NCI-H345 (cell line): ENCODE measurements around the gene PIP4K2A.
A peak's percentile ranks its signal among the peaks of the same experiment; 100 is the strongest.
"Not testable (repeated sequence)": the region's sequence is repeated elsewhere in the genome, so short reads cannot be mapped to it uniquely, and the experiment has no call there.

ENCODE experiments used
- DNase-seq: peaks from one replicate; lab custom pipeline; 2025; lab: John Stamatoyannopoulos, UW

PIP4K2A gene

DNA sequence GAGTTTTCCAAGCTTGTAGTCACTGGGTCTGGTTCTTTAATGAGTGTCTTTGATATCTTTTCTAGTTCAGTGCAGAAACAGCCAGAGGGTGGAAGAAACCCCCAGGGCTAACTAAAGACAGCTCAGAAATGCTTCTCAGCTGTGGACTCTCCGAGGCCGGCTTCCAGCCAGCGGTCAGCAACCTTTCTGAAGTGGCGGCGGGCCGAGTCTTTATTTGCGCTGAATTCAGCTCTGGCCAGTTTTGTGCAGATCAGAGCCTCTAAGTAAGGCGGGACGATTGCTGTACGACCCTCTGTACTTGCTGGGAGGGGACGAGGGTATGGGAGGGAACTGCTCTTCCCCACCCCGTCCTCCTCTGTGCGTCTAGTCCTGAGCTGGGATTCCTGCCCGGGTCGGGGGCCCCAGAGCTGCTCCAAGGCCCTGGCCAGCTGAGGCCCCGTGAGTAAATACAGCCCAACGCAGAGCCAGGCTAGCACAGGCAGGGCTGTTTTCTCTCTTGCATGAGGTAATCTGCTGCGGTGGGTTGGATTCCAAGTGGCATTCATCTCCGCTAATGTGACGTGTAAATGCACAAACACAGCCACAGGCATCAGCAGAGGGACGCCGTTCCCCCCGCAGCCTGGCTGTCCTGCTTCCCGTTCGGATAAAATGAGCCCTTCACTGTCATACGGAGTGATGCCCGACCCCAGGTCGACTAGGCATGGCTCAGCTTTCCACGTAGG, 159.8 kb downstream of the PIP4K2A start:
- peak; percentile 70 for DNase-seq

DNA sequence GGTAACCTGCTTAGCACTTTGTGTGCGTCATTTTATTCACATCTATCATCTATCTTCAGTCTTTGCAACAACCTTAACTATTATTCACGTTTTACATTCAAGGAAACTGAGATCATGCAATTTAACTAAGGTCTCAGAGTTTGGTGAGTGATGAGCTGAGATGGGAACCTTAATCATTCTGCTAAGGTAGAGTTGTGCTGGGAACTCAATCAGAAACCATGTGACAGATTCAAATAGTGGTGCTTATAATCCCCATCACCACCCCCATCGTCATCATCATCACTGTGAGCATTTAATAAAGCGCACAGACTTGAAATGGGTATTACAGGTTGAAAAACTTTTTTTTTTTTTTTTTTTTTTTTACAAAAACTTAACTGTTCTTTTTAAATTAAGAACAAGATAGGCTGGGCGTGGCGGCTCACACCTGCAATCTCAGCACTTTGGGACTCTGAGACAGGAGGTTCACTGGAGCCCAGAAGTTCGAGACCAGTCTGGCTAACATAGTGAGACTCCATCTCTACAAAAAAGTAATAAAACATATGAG, 160.9 kb downstream of the PIP4K2A start:
- DNase-seq, result no peak

DNA sequence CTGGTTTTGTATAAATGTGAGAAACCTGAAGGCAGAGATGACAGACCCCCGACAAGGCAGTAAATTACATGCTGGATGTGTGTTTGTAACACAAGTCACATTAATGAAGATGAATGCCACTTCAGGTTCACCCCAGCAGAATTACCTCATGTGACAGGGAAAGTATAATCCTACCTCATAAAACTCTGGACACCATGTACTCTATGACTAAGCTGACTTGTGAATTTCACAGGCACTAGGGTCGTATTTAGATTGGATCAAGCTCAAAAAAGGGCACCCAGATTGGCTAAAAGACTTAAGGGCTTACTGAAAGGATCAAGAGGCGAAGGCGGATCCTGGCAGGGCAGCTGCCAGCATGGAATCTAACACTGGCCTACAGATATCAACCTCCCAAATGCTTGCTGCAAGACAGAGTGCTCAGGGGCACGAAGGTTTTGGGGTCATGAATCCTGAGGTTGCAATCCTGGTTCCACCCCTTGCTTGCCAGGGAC, 161.4 kb downstream of the PIP4K2A start:
- no peak for DNase-seq

GRCh38 chr10:22551681-22552365, 162.6 kb downstream of the PIP4K2A start:
- DNase-seq, result no peak

GRCh38 chr10:22550732-22551131, 163.6 kb downstream of the PIP4K2A start:
- DNase-seq, result peak; percentile 43

DNA sequence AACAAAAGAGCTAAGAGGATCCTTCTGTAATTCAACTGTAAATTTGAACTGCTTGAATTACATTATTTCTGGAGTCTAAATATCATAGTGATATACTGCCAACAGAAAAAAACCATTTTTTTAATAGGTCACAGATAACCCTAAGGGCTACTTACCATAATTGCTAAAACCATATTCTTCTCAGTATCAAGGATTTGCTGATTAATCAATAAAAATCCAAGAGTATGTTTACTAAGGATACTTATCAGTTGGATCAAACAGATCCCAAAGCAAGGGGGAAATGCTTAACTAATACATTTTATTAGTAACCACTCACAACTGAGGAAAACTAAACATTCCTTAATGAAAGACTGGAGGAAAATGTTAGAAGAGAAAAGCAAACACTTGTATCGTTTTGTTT, 166.0 kb downstream of the PIP4K2A start:
- no peak for DNase-seq

DNA sequence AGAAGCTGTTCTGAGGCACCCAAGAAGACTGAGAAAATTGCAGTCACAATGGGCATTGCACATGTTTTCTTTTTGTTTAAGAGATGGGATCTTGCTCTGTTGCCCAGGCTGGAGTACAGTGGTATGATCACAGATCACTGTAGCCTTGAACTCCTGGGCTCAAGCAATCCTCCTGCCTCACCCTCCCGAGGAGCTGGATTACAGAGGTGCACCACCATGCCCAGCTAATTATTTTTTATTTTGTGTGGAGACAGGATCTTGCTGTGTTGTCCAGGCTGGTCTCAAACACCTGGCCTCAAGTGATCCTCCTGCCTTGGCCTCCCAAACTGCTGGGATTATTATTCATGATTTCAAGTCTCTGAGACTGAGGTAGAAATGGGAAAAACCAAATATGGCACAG, 168.7 kb downstream of the PIP4K2A start:
- no peak for DNase-seq

DNA sequence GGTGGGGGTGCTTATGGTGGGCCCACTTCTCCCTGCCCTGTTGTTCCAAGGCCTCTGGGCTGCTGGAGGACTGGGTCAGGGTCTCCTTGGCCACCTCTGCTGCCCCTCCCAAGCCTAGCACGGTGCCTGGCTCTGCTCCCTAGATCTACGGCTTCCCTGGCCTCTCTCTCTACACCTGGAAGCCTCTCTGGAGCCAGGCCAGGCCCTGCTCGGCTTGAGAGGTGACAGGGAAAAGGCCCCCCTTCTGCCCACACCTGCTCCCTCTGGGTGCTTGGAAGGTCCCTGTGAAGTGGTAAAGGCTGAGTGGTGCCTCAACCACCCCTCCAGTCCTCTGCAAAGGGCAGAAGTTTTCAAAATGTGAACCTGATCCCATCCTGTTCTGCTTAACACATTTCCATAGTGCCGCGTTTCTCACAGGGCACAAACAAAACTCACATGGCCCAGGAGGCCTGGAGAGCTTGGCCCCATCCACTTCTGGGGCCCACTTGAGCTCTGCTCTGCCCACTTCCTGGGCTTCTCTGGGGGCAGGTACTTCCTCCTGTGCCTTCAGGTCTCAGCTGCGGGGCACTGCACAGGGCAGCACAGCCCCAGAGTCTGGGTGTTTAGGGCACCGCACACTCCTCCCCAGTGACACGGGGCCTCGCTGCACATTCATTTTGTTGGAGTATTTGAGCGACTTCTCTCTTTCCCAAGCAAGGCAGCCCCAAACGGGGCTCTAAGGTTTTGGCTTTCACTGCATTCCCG, 169.9 kb downstream of the PIP4K2A start:
- DNase-seq, result no peak

DNA sequence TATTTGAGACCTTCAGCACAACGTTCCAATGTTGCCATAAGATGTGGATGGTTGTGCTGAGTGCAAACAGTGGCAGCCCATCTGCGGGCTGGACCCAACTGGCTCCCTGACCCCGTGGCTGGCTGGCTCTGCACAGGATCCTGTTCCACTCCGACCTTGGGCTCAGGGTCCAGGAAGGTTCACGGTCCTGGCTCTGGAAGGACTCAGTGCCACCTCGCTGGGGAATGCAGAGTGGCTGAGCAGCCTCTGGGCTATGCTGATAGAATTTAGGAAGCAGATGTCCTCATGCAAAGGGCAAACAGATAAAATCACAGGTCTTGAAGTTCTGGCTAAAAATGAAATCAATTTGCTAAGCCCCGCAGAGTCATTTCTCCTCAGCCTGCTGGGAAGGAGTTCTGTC, 171.6 kb downstream of the PIP4K2A start:
- no peak for DNase-seq

- no peak for DNase-seq
Measured at GRCh38 chr10:22541900-22542299, 172.5 kb downstream of the PIP4K2A start.

DNA sequence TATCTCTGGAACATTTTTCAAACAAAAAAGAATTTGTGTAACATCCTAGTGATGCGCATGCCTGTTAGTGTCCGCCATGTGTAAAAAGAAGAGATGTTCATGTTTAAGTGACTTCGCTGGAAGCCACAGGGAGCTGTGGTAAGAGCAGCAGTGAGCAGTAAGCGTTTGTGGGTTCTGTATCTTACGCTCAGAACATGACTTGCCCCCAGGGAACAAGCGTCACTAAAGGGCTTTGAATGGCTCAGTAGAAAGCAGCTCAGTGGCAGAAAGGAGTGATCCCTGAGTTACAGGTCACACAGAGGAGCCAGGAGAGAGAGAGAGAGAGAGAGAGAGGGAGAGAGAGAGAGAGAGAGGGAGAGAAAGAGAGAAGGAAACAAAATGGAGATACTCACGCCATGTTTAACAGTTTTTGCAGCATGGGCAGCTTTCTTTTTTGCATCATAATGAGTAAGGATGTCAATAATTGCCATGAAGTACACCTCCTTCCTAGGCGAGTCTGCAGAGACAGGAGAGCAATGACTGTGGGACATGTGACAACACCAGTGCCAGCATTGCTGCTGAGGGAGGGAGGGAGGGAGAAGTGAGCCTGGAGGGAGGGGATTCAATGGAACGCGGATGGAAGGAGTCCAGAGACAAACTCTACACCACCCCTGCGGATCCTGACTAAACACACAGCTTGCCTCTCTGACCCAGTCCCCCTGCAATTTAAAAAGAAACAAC, 174.6 kb downstream of the PIP4K2A start:
- DNase-seq, result no peak

DNA sequence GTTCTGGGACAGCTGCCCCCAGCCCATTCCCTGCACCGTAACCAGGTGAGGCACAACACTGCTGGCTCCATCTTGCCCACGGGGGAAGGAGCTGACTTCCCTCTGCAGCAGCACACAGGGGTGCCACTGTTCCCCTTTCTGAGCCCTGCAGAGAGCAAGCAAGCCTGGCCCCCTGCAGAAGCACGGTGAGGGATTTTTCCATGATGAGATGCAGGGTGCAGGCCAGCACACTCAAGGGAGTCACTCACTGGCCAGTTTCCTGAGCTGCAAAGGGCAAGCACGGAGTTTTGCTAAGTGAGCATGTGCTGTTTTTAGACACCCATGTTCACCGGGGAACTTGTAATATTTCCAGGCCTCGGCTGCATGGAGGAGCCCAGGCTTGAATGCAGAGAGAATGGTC, 176.6 kb downstream of the PIP4K2A start:
- DNase-seq, result no peak

- DNase-seq, result no peak
Measured at GRCh38 chr10:22536620-22537019, 177.8 kb downstream of the PIP4K2A start.

GRCh38 chr10:22534849-22535604, 179.4 kb downstream of the PIP4K2A start:
- no peak for DNase-seq

DNA sequence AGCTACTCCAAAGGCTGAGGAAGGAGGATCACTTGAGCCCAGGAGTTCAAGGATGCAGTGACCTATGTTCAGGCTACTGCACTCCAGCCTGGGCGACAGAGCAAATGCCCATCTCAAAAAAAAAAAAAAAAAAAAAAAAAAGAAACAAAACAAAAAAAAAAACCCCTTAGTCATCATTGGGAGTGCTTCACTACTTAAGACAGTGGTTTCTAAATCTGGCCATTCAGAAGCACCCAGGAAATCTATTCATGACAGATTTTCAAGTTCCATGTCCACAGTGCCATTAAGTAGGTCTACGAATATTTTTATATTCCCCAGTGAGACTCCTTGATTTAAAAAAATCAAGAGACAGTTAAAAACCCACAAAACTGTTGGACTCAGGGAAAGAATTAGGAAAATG, 182.9 kb downstream of the PIP4K2A start:
- DNase-seq, result no peak

GRCh38 chr10:22531008-22531407, 183.4 kb downstream of the PIP4K2A start:
- no peak for DNase-seq

DNA sequence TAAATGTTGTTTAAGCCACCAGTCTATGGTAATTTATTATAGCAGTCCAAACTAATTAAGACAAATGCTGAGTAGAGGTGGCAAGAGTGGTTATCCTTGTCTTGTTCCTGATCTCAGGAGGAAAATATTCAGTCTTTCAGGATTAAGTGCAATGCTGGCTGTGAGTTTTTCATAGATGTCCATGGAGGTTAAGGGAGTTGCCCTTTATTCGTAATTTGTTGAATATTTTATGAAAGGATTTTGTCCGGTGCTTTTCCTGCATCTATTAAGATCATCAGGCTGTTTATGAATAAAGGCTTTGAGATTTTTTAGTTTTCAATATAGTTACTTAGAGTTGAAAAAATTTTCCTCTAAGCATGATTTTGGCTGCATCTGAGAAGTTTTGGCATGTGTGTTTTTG, 186.9 kb downstream of the PIP4K2A start:
- DNase-seq, result no peak

DNA sequence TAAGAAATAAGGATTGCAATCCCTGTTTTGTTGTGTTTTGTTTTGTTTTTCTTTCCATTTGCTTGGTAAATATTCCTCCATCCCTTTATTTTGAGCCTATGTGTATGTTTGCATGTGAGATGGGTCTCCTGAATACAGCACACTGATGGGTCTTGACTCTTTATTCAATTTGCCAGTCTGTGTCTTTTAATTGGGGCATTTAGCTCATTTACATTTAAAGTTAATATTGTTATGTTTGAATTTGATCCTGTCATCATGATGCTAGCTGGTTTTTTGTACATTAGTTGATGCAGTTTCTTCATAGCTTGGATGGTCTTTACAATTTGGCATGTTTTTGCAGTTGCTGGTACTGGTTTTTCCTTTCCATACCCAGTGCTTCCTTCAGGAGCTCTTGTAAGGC, 190.0 kb downstream of the PIP4K2A start:
- DNase-seq, result not testable (repeated sequence)

DNA sequence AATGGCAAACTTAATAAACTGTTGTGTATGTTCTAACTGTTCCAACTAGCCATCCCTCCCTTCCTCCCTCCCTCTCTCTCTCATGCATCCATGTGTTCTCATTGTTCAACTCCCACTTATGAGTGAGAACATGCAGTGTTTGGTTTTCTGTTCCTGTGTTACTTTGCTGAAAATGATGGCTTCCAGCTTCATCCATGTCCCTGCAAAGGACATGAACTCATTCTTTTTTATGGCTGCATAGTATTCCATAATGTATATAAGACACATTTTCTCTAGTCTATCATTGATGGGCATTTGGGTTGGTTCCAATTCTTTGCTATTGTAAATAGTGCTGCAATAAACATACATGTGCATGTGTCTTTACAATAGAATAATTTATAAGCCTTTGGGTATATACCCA, 193.7 kb downstream of the PIP4K2A start:
- DNase-seq, result not testable (repeated sequence)

DNA sequence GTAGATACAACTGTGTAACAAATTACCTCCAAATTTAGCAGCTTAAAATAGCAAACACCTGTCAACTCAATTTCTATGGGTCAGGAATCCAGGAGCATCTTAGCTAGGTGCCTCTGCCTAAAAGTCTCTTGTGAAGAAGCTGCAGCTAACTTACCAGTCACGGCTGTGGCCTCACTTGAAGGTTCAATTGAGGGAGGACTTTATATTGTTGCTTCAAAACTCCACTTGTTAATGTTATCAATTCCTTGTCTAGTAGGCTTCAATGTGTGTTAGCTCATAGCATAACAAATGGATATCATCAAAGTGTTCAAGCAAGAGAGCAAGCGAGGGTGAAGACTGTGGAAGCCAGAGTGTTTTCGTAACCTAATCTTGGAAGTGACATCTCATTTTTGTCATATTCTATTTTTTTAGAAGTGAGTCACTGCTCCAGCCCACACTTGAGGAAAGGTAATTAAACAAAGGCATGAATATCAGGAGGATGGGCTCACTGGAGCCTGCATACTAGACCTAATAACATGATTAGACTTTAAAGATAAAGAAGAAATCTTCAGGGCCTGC, 196.1 kb downstream of the PIP4K2A start:
- no peak for DNase-seq

GRCh38 chr10:22515009-22515408, 199.4 kb downstream of the PIP4K2A start:
- no peak for DNase-seq
